Stimulated activated CD4-positive, alpha-beta T cell treated with anti-CD3 and anti-CD28 coated beads, Interleukin-4, amount 100 ng/mL, for 24 hours (primary cell): Measurements from ENCODE around the gene LCNL1.

Experiments used
- DNase-seq: peaks from one replicate; pipeline ENCODE4 v3.0.0-alpha.2; 2020

LCNL1 gene

GRCh38 chr9:137013571-137013940 lies 30.8 kb downstream of the LCNL1 start:
- no peak for DNase-seq

DNA sequence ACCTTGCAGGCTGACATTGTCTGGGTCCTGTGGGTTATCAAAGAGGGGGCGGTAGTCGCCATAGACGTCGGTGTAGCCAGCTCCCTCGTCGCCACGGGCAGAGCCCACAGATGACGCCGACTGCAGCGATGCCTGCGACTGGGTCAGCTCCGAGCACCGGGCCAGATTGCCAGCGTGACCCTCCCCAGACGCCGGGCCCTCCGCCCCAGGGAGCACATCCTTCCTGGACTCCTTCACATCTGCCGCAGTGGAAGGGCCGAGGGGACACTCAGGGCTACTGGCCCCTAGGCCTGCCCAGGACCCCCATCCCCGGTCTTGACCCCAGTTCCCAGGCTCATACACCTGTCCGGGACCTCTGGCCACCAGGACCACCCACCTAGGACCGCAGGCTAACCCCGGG lies 31.4 kb downstream of the LCNL1 start:
- DNase-seq: no peak

- DNase-seq: no peak
Measured at GRCh38 chr9:137014776-137015539, 32.2 kb downstream of the LCNL1 start.

GRCh38 chr9:137015540-137015930 lies 32.7 kb downstream of the LCNL1 start:
- no peak for DNase-seq

GRCh38 chr9:137015976-137016375 lies 33.2 kb downstream of the LCNL1 start:
- no peak for DNase-seq

- no peak for DNase-seq
Measured at GRCh38 chr9:137016436-137016835, 33.6 kb downstream of the LCNL1 start.

DNA sequence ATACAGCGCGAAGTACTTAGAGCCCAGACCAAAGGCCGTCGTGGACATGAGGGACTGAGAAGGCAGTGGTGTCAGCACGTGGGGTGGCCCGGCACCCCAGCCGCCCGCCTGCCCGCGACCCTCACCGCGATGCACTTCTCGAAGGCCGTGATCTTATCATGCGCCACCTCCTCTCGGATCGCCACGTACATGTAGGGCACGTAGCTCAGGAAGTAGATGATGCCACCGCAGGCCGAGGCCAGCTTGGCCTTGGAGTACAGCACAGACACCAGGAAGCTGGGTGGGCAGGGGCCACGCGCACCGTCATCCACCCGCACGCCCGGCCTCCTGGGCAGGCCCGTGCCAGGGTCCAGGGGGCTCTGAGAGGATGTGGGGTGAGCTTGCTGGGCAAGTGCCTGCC lies 34.3 kb downstream of the LCNL1 start:
- DNase-seq: no peak

GRCh38 chr9:137017791-137018497 lies 35.2 kb downstream of the LCNL1 start:
- no peak for DNase-seq

DNA sequence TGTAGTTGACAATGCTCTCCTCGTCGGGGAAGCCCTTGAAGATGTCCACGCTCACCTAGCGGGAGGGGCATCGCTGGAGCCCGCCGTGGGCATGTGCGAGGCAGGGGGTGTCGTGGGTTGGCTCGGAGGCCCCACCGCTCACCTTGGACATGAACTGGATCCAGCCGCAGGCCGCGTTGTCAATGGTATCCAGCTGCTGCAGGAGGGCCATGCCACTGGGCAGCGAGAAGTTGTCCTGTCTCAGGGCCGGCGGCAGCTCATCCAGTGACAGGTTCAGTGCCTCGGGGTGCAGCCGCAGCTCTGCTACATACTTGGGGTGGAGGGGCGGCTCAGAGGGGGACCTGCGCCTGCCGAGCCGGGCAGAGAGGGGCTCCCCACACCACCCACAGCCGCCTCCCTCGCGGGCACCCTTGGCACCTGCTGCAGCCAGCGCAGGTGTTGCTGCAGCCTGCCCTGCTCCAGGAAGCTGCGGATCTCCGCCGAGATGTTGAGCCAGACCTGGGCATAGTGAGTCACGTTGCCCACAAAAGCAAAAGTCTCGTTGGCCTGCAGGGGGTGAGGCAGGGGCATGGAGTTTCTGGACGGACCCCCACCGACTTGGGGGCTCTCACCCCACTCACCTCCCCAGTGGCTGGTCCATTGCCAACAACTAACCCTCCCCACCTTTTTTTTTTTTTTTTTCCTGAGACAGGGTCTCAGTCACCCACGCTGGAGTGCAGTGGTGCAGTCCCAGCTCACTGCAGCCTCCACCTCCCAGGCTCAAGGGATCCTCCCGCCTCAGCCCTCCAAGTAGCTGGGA lies 36.2 kb downstream of the LCNL1 start:
- no peak for DNase-seq

DNA sequence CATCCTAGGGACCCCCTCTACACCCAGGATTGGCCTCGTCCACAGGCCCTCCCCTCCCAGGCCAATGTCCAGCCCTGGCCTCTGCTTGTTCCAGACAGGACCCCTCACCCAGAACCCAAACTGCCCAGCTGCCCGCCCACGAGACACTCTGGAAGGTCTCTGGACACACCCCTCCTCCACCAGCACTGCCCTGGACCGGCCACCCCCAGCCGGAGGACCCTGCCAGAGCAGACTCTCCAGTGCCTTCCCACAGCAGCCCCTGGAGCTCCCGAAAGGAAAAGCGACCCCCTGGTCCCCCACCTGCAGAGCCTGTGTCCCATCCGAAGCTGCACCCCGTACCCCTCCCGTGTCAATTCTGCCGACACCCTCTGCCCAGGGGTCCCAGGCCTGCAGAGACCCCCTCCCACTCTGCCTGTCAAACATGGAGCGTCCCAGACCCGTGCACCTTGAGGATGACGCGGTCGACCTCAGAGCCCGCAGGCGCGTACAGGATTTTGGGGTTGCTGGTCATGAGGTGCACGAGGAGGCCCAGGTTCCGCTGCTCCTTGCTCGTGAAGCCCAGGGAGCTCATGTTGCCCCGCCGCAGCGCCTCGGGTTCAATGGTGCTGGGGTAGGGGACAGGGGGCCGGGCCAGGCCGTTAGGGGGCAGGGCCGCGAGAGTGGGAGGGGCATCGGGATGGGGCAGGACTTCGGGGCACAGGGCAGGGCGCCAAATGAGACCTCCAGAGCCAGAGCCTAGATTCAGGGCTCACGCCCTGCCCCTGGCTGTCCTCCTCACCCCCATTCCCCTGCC lies 37.3 kb downstream of the LCNL1 start:
- no peak for DNase-seq

GRCh38 chr9:137020771-137021567 lies 38.2 kb downstream of the LCNL1 start:
- no peak for DNase-seq

- DNase-seq: no peak
Measured at GRCh38 chr9:137021568-137021978, 38.8 kb downstream of the LCNL1 start.

GRCh38 chr9:137021979-137022661 lies 39.3 kb downstream of the LCNL1 start:
- peak; percentile 74 for DNase-seq

GRCh38 chr9:137022662-137023008 lies 39.8 kb downstream of the LCNL1 start:
- DNase-seq: no peak

GRCh38 chr9:137023157-137023556 lies 40.4 kb downstream of the LCNL1 start:
- no peak for DNase-seq

DNA sequence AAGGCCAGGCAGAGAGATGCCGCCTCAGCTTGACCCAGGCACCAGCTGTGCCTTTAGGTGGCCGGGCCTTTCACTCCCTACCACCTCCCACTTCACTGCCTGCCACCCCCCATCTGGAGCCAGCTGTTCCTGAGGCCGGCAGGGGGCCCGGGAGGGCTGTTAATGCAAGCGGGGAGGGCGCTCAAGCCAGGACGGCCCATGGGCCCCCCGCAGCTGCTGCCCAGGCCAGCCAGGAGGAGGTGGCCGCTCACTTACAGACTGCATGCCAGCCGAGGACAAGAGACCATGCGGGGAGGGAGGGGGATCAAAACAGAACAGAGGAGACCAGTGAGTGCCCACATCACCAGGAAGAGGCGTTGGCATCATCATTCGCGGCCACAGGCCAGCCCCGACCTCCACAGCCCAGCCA lies 40.8 kb downstream of the LCNL1 start:
- no peak for DNase-seq

DNA sequence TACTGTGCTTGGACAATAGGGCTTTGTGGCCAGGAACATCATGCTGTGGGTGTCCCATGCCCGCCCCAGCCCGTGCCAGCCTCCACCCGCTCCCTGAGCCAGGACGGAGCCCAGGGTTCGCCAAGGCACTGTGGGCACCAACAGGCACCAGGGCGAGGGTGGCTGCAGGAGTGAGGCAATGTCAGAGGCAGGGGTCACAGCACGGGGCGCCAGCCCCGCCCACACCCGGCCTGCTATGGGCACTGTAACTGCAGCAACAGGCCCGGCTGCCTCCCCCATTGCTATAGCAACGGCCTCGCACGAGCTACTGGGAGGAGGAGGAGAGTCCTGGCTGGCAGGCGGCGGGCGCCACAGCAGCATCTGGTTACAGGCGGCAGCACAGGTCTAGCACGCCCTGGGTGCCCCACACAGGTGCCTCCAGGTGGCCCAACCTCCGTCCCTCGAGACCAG lies 42.7 kb downstream of the LCNL1 start:
- no peak for DNase-seq

GRCh38 chr9:137026384-137026783 lies 43.6 kb downstream of the LCNL1 start:
- DNase-seq: no peak

DNA sequence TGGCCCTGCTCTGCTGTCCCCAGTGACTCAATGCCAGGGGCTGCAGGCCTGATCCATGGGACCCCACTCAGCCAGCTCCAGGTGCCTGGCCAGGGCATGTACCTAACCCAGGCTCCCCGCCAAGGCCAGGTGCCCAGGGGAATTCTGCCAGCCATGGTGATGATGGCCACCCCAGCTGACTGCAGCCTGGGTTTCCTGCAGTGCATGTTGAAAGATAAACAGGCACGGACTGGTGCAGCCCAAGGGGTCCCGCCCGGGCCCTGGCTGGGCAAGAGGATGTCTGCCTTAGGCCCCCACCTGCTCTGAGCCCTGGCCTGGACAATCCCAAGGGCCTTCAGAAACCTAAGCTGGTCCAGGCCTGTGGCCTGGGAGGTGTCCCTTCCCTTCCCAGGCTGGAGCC lies 44.0 kb downstream of the LCNL1 start:
- no peak for DNase-seq

DNA sequence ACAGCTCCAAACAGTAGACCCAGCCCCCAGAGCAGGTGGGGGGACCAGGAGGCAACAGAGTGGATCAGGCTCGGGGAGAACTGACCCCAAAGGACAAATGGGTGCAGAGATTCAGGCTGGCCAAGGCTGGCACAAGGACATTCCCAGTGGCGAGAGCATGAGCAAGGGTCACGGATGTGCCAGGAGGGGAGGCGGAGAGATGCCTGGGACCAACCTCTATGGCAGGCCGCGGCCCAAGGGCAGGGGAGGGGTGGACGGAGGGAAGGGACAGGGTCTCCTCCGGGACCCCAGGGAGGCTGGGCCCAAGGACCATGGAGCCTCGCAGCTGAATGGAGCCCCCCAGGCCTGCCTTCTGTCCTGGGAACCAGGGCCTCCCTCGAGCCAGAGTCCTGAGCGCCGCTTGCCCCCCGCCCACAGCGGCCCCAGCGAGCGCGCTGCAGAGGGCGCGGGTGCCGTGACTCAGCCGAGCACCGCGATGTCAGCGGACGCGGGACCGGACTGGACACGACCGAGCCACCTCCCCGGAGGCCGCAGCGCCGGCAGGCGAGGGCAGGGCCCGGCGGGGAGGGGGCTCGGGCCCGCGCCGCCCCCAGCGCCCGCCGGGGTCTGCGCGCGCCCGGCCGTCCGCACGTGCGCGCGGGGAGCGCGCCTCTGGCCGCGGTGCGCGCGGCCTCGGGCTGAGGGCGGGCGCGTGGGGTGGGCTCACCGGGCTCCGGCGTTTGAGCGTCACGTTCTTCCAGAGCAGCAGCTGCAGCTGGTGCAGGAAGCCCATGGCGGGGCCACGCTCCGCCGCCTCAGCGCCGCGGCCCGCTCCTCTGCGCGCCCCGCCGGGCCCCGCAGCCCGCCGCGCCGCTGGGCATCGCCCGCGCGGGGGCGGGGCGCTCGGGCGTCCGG lies 44.8 kb downstream of the LCNL1 start, which contains the start of gene ABCA2:
Gene ABCA2 (minus strand): TSS at position 869 of the 894 bp plus-strand sequence. CDS start 97 bp downstream, at position 772.
- DNase-seq: no peak
